HG02885 (cell line): ENCODE data around the gene PTPRCAP.
"Not testable (repeated sequence)": the region's sequence is repeated elsewhere in the genome, so short reads cannot be mapped to it uniquely, and the experiment has no call there.

ENCODE experiments used
- ATAC-seq: cut with Tn5 transposase; IDR thresholded peaks from one replicate; pipeline ENCODE4 v1.9.1; 2021; ENCODE audit warnings: mild to moderate bottlenecking; ENCODE audit not compliant: unreplicated experiment, poor library complexity

Gene PTPRCAP

GRCh38 chr11:67429038-67429668, 8.3 kb downstream of the PTPRCAP start:
- no peak for ATAC-seq

GRCh38 chr11:67428052-67429001, 9.2 kb downstream of the PTPRCAP start, which contains the start of gene RPS6KB2:
RPS6KB2 (plus strand) TSS chr11:67428494; CDS start chr11:67428546, 52 bp downstream.
- ATAC-seq = peak; percentile 90

GRCh38 chr11:67427364-67427859, 10.1 kb downstream of the PTPRCAP start:
- ATAC-seq = not testable (repeated sequence)

- ATAC-seq = no peak
Observed at GRCh38 chr11:67423891-67424613, 13.4 kb downstream of the PTPRCAP start.

GRCh38 chr11:67423466-67423865, 14.0 kb downstream of the PTPRCAP start:
- ATAC-seq = no peak

GRCh38 chr11:67422891-67423290, 14.6 kb downstream of the PTPRCAP start:
- ATAC-seq = no peak

- no peak for ATAC-seq
Observed at GRCh38 chr11:67421430-67422031, 16.0 kb downstream of the PTPRCAP start.

GRCh38 chr11:67420646-67421429, 16.6 kb downstream of the PTPRCAP start:
- ATAC-seq = peak; percentile 88

GRCh38 chr11:67420147-67420645, 17.3 kb downstream of the PTPRCAP start:
- ATAC-seq = no peak

- no peak for ATAC-seq
Observed at GRCh38 chr11:67419325-67420049, 18.0 kb downstream of the PTPRCAP start.

GRCh38 chr11:67418476-67419281, 18.8 kb downstream of the PTPRCAP start:
- no peak for ATAC-seq

GRCh38 chr11:67417425-67417824, 20.1 kb downstream of the PTPRCAP start:
- no peak for ATAC-seq

GRCh38 chr11:67416416-67417335, 20.8 kb downstream of the PTPRCAP start:
- ATAC-seq = no peak

GRCh38 chr11:67415501-67416304, 21.8 kb downstream of the PTPRCAP start, which contains the start of gene CARNS1:
CARNS1 (plus strand) TSS chr11:67415678; CDS start chr11:67416200, 522 bp downstream.
- no peak for ATAC-seq

- ATAC-seq = no peak
Observed at GRCh38 chr11:67413266-67413849, 24.1 kb downstream of the PTPRCAP start.
